Measurements from ENCODE around the gene TP73.

Gene TP73

GRCh38 chr1:3775490-3776230 lies 123.3 kb downstream of the TP73 start:
- peaks cover 19% of the 10 kb centered on the region for H3K4me1 Mint-ChIP-seq
- H3K9me3 Mint-ChIP-seq = no peaks in the 10 kb centered on the region
- ATAC-seq = peak; percentile 65
- no peak overlapping the region for H3K4me3 Mint-ChIP-seq
- peaks cover 16% of the 10 kb centered on the region for H3K36me3 Mint-ChIP-seq
- H3K27ac Mint-ChIP-seq = no peak overlapping the region
- no peak for DNase-seq (ENCODE audit: low spot score in 2 of 2)

GRCh38 chr1:3776231-3776961 lies 124.1 kb downstream of the TP73 start:
- ATAC-seq = no peak
- Mint-ChIP-seq H3K4me3 (no peak overlapping the region), H3K9me3 (no peaks in the 10 kb centered on the region), H3K27ac (peak overlapping the region; percentile 12), H3K36me3 (peaks cover 24% of the 10 kb centered on the region), H3K4me1 (peaks cover 17% of the 10 kb centered on the region)
- no peak for DNase-seq (ENCODE audit: low spot score in 2 of 2)

- Mint-ChIP-seq H3K4me1 (peaks cover 11% of the 10 kb centered on the region), H3K36me3 (peaks cover 31% of the 10 kb centered on the region), H3K9me3 (no peaks in the 10 kb centered on the region), H3K4me3 (no peak overlapping the region), H3K27ac (peak overlapping the region; percentile 12)
- DNase-seq (ENCODE audit: low spot score in 2 of 2) = no peak
- ATAC-seq = no peak
These were observed 124.8 kb downstream of the TP73 start for GRCh38 chr1:3777078-3777547.

DNA sequence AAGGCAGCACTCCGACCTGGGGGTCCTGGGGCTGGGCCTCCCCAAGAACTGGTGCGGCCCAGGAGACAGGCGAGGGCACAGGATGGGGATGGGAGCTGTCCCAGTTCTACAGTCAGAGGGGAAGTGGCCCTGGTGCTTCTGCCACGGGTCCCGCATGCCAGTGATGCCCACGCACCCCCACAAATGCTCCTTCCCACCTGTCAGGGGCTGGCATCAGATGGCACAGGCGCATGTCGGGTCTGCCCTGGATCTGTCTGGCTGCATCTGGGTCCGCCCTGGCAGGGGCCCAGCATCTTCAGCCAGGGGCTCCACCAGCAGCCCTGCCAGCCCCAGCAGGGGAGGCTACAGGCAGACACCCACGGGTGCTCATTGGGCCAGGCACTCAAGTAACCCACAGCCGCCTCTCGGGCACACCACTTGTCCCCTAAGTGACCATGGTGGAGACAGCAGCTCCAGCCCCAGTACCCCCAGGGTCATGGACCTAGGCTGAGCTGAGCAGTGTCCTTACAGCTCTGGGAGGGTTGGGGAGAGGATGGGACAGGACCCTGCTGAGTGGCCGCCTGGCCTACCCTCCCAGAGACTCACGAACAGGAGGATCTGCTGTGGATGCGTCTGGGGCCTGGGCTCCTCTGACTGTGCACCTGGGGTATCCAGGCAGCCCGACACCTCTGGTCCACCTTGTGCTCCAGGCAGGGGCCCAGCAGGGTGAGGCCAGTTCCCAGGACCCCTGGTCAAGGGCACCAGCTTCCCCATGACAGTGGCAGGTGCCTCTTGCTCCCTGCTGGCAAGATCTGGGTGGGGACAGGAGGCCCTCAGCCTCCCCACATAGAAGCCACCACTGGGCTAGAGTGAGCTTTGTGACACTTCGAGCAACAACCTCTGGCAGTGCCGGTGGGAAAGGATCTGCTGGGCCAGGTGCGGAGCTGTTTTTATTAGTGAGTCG lies 125.6 kb downstream of the TP73 start:
- no peaks in the 10 kb centered on the region for H3K9me3 Mint-ChIP-seq
- peaks cover 11% of the 10 kb centered on the region for H3K4me1 Mint-ChIP-seq
- H3K27ac Mint-ChIP-seq = peak overlapping the region; percentile 12
- no peak overlapping the region for H3K4me3 Mint-ChIP-seq
- no peak for DNase-seq (ENCODE audit: low spot score in 2 of 2)
- ATAC-seq = no peak
- H3K36me3 Mint-ChIP-seq = peaks cover 39% of the 10 kb centered on the region

- H3K36me3 Mint-ChIP-seq = peaks cover 47% of the 10 kb centered on the region
- ATAC-seq (no peak), DNase-seq (ENCODE audit: low spot score in 2 of 2) (no peak)
- no peak overlapping the region for H3K27ac Mint-ChIP-seq
- H3K9me3 Mint-ChIP-seq = no peaks in the 10 kb centered on the region
- H3K4me3 Mint-ChIP-seq = no peak overlapping the region
- peaks cover 6% of the 10 kb centered on the region for H3K4me1 Mint-ChIP-seq
These were observed 126.4 kb downstream of the TP73 start for GRCh38 chr1:3778590-3779264.

- H3K9me3 Mint-ChIP-seq = no peaks in the 10 kb centered on the region
- no peak overlapping the region for H3K4me3 Mint-ChIP-seq
- DNase-seq (ENCODE audit: low spot score in 2 of 2) (no peak), ATAC-seq (no peak)
- peaks cover 6% of the 10 kb centered on the region for H3K4me1 Mint-ChIP-seq
- H3K36me3 Mint-ChIP-seq = peaks cover 53% of the 10 kb centered on the region
- H3K27ac Mint-ChIP-seq = no peak overlapping the region
These were observed 127.1 kb downstream of the TP73 start for GRCh38 chr1:3779265-3779911.

GRCh38 chr1:3779912-3780416 lies 127.6 kb downstream of the TP73 start:
- DNase-seq (ENCODE audit: low spot score in 2 of 2) (no peak), ATAC-seq (no peak)
- Mint-ChIP-seq H3K4me3 (no peak overlapping the region), H3K4me1 (peaks cover 6% of the 10 kb centered on the region), H3K27ac (no peak overlapping the region), H3K36me3 (peaks cover 59% of the 10 kb centered on the region), H3K9me3 (no peaks in the 10 kb centered on the region)

DNA sequence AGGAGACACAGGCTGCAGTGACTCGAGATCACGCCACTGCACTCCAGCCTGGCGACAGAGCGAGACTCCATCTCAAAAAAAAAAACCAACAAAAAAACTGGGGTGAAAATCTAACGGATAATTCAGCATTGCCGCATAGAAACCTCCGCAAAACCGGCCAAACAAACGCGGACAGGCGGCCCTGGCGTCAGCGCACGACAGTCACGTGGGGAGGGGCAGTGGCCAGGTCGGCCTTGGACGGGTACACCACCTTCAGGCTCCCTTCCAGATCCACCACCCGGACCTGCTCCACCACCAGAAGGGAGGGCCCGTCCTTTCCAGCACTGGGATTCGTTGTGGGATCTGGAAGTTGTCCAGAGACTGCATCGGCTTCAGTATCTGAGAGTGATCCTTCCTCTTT lies 128.6 kb downstream of the TP73 start:
- H3K27ac Mint-ChIP-seq = no peak overlapping the region
- H3K36me3 Mint-ChIP-seq = peaks cover 69% of the 10 kb centered on the region
- ATAC-seq = no peak

GRCh38 chr1:3783651-3784474 lies 131.5 kb downstream of the TP73 start:
- peak overlapping the region; percentile 34 for H3K27ac Mint-ChIP-seq
- H3K4me3 Mint-ChIP-seq = no peak overlapping the region
- no peaks in the 10 kb centered on the region for H3K9me3 Mint-ChIP-seq
- ATAC-seq (no peak), DNase-seq (ENCODE audit: low spot score in 2 of 2) (no peak)
- peaks cover 22% of the 10 kb centered on the region for H3K4me1 Mint-ChIP-seq
- H3K36me3 Mint-ChIP-seq = peaks cover 90% of the 10 kb centered on the region

More for the DNA sequence above, 128.6 kb downstream of the TP73 start:
- Mint-ChIP-seq H3K4me3 (no peak overlapping the region), H3K9me3 (no peaks in the 10 kb centered on the region), H3K4me1 (peaks cover 3% of the 10 kb centered on the region)
- no peak for DNase-seq (ENCODE audit: low spot score in 2 of 2)

DNA sequence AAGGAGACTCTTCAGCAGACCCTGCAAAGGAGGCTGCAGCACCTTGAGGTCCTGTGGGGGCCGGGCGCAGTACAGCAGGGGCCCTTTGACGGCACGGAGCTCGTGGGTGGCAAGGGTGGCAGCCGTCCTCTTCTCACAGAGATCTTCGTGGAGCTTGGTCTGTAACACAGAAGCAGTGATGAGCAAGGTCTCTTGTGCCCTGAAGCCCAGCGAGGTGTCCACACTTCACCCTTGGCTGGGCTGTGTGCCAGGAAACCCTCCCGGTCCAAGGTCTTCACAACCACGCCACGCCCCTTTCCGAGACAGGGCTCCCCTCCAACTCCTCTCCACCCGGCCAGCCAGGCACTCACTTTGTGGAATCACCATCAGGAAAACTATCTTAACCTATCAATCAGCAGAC lies 132.7 kb downstream of the TP73 start:
- ATAC-seq = no peak
- Mint-ChIP-seq H3K36me3 (peaks cover 80% of the 10 kb centered on the region), H3K27ac (no peak overlapping the region), H3K9me3 (no peaks in the 10 kb centered on the region), H3K4me1 (peaks cover 22% of the 10 kb centered on the region), H3K4me3 (no peak overlapping the region)
- DNase-seq (ENCODE audit: low spot score in 2 of 2) = no peak

- Mint-ChIP-seq H3K4me1 (peaks cover 22% of the 10 kb centered on the region), H3K36me3 (peaks cover 74% of the 10 kb centered on the region), H3K4me3 (no peak overlapping the region), H3K9me3 (no peaks in the 10 kb centered on the region), H3K27ac (no peak overlapping the region)
- ATAC-seq (no peak), DNase-seq (ENCODE audit: low spot score in 2 of 2) (no peak)
These were observed 133.3 kb downstream of the TP73 start for GRCh38 chr1:3785456-3786157.
